Stimulated activated CD8-positive, alpha-beta memory T cell treated with anti-CD3 and anti-CD28 coated beads, Interleukin-15, amount 100 ng/mL, for 1 hour (primary cell): ENCODE data around the gene BRAT1.
"Not testable (repeated sequence)": the region's sequence is repeated elsewhere in the genome, so short reads cannot be mapped to it uniquely, and the experiment has no call there.

ENCODE experiments used
- DNase-seq: peaks from one replicate; pipeline ENCODE4 v3.0.0-alpha.2; 2020; ENCODE audit warnings: low read depth

Gene BRAT1

DNA sequence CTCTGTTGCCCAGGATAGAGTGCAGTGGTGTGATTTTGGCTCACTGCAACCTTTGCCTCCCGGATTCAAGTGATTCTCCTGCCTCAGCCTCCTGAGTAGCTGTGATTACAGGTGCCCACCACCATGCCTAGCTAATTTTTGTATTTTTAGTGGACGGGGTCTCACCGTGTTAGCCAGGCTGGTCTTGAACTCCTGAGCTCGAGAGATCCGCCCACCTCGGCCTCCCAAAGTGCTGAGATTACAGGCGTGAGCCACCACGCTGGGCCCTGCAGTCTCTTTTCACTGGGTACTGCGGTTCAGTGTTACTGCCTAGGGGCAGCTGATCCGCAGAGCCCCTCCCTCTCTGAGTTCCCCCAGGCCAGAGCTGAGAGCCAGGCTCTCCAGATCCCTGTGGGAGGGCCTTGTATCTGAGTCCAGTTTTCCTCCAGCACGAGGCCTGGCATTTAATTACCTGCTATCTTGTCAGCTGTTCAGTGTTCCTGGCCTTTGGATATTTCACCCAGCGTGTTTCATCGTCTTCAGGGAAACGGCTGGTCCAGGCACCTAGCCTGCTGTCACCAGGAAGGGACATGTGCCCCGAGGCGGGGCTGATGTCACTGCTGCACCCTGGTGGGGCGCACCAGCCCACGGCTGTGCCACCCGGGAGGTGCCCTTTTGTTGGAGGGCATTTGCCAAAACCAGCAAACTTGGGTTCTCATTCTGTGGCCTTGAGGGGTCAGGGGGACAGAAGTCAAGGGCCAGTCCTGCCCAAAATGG, 19.3 kb downstream of the BRAT1 start:
- DNase-seq: not testable (repeated sequence)

DNA sequence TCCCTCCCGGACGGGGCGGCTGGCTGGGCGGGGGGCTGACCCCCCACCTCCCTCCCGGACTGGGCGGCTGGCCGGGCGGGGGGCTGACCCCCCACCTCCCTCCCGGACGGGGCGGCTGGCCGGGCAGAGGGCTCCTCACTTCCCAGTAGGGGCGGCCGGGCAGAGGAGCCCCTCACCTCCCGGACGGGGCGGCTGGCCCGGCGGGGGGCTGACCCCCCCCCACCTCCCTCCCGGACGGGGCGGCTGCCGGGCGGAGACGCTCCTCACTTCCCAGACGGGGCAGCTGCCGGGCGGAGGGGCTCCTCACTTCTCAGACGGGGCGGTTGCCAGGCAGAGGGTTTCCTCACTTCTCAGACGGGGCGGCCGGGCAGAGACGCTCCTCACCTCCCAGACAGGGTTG, 21.1 kb downstream of the BRAT1 start:
- DNase-seq: not testable (repeated sequence)

DNA sequence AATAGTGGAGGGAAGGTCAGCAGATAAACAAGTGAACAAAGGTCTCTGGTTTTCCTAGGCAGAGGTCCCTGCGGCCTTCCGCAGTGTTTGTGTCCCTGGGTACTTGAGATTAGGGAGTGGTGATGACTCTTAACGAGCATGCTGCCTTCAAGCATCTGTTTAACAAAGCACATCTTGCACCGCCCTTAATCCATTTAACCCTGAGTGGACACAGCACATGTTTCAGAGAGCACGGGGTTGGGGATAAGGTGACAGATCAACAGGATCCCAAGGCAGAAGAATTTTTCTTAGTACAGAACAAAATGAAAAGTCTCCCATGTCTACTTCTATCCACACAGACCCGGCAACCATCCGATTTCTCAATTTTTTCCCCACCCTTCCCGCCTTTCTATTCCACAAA, 21.8 kb downstream of the BRAT1 start:
- DNase-seq: not testable (repeated sequence)

DNA sequence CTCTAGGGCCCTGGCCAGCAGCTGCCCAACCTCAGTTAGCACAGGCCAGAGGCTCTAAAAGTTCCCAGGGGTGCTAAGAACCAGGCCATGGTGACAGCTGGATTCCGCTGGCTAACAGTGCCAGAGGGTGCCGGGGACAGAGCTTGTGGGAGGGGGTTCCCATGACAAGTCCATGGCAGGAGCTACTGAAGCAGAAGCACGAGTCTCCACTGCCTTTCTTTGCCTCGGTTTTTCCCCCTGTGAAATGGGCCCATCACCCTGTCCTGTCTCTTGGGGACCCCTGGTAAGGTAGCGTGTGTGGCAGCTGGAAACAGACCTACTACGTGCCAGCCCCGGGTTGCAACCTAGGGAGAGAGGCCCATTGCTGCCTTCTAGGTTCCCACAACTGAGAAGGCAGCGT, 22.5 kb downstream of the BRAT1 start:
- DNase-seq: not testable (repeated sequence)

DNA sequence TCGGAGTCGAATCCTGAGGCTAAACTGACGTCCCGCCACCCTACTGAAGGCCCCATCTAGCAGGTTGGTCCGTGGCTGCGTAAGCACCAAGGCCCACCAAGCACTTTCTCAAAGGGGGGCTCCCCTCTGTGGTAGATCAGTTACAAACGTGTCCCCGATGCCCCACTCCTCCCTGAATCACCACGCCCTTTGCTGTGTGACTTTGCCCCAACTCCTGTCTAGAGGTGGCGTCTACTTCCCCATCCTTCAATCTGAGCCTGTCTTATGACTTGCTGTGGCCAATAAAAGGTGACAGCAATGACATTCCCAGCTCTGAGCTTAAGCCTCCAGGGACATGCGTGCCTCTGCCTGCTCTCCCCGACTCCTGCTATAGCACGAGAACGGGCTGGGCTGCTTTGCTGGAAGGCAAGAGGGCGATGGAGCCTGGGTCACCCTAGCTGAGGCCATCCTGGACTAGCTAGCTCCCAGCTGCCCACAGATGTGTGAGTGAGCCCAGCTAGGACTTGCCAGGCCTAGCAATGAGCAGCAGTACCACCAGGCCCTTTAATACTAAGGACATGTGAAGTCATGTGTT, 23.0 kb downstream of the BRAT1 start:
- DNase-seq: not testable (repeated sequence)

DNA sequence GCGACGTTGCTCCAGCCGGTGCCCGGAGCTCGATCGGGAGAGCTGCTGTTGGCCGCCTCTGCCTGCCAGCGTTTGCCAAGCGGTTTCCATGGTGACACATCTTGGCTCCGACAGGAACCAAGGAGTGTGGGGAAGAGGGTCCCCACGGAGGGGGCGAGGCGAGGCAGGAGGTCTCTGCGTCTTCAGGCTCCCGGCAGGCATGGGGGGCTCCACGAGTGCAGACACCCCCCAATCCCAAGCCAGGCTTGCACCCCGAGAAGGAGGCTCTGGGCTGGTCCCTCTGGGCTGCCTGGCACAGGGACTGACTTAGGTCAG, 23.6 kb downstream of the BRAT1 start:
- DNase-seq: not testable (repeated sequence)

DNA sequence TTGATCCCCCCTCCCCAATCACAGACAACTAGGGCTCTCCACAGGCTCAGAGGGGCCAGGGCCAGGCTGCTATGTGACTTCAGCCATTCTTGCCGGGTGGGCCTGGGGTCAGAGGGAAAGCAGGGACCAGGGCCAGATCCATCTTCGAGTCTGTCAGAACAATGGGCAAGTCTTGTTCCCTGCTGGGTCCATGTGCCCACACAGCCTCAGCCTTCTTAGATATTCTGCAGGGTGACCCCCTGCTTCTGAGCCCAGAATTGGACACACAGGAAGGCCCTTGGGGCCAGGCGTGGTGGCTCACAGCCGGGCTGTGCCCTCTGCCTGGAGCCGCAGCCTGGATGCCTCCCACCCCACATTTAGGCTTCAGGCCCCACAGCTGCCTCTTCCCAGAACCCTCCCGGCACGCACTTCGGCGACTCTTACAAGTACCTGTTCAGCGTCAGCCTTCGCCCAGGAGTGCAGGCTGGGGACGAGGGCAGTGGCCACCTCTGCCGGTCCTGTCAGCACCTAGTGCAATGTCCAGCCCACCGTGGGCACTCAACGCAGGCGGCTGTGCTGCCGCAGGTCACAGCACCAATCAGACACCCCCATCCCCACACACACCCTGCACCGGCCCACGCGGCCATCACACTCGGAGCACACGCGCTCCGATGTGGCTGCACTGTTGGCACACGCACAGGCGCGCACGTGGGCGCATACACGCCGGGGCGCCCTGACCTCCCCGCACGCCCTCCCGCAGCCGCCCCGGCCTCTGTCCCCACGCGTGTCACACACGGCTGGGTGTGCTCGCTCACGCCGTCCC, 24.1 kb downstream of the BRAT1 start:
- not testable (repeated sequence) for DNase-seq

DNA sequence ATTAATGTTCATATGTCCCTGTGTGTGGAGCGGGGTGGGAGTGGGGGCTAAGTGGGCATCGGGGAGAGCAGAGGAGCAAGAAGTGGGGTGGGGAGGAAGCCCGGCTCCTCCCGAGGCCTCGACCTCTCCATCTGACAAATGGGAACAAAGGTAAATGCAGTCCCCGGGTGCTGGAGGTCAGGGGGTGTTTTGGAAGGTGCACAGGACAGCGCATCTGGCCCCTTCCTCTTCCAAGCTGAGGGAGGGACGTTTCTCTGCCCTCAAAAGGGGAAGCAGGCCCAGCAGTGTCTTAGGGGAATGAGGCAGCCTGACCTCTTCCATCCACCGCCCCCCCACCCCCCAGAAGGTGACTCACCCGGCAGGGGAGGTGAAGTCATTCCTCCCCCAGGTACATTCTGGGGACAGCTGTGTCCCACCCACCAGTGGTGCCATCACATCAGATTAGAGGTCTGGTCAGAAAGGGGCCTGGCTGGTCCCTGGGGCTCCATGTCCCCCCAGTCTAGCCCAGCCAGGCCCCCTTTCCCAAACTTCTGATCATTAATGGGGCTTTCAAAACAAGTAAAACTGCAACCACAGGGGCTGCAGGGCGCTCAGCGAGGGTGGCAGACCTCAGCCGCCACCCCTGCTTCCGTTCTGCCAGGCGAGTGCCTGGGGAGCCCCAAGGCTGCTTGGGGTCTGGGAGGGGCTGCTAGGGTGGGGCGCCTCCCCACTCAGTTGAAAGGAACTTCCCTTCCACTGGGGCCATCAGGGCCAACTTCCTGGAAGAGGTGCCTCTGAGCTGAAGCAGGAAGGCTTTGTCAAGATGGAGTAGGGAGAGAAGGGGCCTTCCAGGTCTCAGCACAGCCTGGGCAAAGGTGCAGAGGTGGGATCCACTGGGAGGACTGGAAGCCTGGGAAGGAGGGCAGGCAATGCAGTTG, 25.0 kb downstream of the BRAT1 start:
- no peak for DNase-seq

DNA sequence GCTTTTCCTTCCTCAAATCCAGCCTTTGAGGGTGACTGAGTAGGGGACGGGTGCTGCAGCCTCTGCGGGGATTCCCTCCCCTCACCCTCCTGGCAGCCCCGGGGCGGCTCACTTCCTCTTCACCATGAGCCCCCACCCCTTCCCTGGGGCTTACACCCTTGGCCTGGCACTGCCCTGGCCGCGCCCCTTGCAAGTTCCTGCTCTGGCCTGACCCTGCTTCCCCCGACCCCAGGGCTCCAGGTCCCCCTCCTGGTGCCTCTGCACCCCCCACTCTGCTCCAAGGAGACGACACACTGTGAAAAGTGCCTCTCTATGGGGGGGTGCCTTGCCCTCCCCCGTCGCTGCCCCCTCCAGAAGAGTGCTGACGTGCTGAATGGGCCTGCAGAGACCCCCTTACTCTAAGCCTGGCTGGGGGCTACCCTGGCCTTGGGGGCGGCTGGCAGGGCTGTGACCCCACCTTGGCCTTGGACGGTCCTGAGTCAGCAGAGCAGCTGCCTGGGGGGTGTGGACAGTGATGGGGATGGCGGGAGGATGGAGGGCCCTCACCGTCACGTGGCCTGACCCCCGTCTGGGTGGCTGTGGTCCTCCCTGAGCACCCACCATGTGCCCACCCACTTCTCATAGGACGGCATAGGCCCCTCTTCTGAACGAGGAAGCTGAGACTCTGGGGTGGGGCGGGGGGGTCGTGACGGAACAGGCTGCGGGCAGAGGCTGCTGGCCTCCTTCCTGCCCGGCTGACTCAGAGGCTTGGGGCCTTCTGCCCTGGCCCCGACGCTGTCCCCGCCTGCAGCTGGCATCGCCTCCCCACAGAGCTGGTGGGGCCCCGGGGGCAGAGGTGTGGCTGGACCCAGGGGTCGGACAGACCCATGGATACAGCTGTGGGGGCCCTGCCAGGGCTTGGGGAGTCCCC, 25.9 kb downstream of the BRAT1 start:
- DNase-seq: no peak

DNA sequence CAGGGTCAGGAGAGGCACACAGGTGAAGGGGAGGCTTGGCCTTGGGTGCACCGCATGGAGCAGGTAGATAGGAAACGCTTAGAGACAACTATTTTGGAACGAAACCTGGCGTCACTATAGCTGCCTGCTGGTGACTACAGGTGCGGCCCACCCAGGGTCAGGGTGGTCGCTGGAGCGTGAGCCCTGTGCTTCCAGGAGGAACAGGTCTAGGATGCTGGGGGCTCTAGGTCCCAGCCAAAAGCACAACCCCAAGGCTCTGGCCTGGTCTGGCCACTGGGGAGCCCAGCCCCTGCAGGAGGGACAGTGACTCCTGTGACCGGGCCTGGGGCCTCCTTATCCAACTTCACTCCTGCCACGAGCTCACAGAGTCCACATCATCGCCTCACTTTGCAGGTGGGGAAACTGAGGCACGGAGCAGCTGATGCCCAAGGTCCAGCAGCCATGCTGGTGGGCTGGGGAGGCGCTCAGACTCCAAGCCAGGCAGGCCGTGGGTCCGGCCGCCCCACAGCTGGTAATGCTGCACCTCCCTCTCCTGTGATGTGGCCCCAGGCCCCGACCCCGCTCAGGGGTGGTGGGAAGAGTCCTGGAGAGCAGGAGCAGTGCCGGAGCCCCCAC, 26.7 kb downstream of the BRAT1 start:
- DNase-seq: no peak

DNA sequence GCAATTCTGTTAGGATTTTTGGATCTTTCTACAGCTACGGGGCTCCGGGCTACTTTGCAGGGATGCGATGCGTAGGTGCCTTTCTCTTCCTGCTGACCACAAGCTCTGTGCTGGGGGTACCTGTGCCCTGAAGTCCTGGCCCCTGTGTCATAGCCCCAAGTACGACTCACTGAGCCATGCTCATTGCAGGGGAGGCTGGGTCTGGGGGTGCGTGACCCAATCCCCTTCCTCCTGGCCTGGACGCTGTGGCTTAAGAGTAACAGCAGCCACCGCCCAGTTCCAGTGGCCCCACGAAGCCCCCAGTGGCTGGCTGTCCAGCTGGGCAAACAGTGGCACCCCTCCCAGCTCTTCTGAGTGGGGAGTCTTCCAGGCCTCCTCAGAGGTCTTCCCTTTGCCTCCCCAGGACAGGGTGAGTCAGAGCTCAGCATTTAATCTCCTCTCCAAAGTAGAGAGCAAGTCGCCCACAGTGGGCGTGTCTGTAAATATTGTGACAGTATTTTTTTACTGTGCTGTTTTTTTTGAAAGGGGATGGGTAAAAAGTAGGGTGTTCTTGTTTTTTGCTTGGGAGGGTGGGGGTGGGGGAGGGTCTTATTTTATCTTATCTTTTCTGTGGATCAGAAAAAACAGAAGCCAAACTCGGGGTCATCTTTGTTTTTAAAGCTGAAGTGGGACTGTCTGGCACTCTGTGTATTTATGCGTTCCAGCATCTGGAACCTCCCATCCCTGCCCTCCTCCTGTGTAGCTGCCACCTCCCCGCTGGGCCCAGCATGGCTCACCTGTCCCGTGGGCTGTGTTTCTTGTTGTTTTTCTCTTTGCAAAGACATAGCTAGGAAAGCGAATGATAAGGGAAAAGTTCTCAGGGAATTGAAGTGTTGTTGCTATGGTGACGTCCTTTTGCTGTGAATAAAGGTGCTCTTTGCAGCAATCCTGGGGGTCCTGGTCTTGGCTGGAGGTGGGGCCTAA, 27.5 kb downstream of the BRAT1 start:
- no peak for DNase-seq

DNA sequence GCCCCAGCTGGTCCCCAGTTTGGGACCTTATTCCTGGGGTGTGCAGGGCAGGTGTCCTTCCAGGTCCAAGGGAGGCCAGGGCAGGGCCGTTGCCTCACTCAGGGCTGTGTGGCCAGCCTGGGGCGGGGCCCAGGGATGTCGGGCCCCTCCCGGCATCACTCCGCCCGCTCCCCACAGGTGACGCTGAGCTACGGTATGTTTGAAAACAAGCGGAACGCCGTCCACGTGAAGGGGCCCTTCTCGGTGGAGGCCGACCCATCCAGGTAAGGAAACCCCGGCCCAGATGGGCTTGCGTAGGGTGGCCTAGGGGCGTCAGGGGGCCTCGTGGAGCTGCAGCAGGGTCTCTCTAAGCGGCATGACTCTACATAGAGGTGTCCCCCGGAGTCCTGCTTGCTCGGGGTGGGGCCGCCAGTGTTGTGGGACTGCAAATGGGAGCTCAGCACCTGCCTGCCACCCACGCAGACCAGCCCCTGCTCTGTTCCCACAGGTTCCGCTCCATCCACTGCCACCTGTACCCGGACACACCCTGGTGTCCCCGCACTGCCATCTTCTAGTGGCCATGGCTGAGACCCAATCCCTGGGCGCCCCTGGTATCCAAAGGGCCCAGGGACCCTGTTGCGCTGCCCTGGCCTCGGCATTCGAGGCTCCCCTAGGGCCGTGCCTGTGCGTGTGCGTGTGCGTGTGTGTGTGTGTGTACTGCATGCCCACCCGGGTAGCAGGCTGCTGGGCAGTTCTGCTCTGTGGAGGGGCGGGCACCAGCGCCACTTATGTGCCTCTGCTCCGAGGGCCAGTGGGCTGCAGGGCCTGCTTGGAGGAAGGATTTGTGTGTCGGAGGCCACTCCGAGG, 28.4 kb downstream of the BRAT1 start:
- no peak for DNase-seq

DNA sequence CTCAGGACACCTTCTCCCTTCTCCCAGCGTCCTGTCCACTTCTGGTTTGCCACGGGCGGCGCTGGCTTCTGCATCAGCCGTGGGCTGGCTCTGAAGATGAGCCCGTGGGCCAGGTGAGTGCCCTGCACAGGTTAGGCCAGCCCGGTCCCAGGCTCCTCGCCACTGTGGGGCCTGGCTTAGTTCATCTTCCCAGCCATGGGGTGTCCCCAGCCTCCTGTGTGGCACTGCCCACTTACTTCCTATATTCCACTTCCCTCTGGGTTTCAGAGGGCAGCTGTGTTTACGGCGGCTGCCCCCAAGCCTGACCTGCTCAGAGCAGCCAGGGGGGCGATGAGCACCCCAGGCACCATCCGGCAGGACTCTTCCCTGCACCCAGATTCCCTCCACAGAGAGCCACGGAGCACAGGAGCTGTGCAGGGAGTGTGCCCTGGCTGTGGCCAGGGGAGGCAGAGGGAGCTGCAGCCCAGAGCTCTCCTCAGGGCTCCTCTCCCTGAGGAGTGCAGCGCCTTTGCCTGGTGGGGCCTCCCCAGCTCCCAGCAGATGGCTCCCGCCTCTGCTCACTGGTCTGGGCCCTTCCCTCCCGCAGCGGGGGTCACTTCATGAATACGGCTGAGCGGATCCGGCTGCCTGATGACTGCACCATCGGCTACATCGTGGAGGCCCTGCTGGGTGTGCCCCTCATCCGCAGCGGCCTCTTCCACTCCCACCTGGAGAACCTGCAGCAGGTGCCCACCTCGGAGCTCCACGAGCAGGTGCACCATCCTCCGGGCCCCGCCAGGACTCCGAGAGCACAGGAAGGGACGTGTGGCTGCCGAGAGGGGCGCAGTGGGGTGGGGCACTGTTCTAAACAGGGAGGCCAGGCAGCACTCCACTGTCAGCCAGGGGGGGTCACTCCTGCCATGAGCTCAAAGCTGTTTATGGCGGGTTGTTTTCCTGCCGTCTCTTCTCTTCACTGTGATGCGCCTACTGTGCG, 29.4 kb downstream of the BRAT1 start:
- no peak for DNase-seq

DNA sequence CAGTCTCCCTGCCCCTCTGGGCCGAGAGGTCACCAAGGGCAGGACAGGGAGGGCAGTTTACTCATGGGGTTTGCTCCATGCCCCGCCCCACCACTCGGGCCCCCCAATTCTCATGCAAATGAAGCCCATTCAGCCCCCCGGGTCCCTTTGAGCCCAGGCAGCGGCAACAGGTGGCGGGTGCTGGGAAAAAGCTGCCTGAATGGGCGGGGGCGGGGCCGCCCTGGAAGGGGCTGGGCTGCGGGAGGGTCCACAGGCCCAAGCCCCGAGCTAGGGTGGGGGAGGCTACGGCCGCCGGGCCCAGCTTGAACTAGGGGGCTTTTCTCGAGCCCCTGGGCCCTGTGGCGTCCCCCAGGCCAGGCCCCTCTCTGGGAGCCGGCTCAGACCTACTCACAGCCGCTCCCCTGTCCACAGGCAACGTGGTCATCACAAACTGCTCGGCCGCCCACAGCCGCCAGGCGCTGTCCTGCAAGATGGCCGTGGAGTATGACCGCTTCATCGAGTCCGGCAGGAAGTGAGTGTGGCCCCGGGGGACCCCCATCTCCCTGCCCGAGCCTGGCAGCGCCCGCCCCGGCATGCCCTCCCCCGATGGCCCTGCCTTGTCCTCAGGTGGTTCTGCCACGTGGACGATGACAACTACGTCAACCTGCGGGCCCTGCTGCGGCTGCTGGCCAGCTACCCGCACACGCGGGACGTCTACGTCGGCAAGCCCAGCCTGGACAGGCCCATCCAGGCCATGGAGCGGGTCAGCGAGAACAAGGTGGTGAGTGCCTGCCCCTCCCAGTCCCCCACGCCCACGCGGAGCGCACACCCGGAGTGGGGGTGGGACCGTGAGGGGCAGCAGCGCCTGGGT, 30.3 kb downstream of the BRAT1 start:
- no peak for DNase-seq

DNA sequence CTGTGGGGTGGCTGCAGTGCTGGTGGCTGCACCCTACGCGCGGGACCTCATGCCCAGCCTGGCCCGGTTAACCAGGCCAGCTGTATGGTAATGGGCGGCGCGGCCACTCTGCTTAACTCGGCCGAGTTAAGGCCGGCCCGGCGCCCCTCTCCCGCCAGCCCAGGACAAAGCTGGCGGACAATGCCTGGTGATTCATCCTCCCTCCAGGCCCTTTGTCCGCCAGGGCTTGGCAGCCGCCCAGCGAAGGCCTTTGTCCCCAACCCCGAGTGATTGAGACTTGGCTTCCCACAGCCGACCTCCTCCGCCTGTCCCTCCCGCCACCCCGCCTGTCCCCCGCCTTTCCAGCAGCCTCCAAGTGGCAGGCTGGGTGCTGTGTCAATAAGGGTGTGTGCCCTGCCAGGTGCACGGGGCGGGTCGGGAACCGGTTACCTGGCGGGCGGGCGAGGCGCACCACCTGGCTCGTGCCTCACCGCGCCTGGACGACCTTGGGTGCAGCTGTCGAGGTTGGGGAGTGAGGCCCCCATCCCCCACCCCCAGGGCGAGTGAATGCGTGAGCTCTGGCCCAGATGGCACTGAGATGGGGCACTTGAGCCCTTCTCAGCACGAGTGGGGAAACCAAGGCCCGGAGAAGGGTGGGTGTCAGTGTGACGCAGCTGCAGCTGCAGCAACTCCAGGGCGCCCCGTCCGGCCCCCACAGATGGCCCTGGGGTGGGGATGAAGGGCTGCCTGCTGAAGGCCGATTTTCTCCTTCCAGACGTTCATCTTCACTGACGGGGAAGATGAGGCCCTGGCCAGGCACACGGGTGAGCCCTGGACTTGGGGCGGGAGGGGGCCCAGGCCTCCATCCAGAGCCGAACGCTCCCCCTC, 31.1 kb downstream of the BRAT1 start:
- DNase-seq: no peak
